ENCODE measurements around the gene ARRDC2.
"Not testable (repeated sequence)": the region's sequence is repeated elsewhere in the genome, so short reads cannot be mapped to it uniquely, and the experiment has no call there.

Gene ARRDC2

GRCh38 chr19:17989425-17990094 lies 18.4 kb upstream of the ARRDC2 start:
- no peak for DNase-seq (ENCODE audit: low spot score)

DNA sequence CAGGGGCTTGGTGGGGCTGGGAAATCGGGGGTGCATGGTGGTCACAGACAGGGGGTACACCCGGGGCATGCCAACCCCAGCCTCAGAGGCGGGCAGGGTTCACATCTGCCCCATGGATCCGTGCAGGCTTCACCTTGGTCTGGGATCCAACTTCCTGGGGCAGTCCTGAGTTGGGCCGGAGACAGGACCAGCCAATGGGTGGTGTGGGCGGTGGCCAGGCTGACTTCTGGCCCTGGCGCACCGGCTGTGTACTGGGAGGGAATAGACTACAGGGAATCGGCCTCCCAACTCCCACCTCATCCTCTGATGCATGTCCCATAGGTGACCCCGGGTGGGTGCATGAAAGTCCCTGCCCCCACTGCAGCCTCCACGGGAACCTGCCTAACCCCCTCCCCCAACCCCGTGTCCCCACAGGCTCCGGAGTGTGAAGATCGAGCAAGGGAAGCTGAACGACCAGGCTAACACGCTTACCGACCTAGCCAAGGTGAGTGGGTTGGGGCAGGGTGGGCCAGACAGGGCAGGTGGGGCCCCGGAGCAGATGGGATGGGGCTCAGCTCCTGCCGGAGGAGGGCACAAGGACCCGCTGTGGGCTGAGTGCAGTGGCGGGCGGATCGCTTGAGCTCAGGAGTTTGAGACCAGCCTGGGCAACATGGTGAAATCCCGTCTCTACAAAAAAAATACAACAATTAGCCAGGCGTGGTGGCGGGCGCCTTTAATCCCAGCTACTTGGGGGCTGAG lies 14.7 kb upstream of the ARRDC2 start:
- DNase-seq (ENCODE audit: low spot score), result no peak

DNA sequence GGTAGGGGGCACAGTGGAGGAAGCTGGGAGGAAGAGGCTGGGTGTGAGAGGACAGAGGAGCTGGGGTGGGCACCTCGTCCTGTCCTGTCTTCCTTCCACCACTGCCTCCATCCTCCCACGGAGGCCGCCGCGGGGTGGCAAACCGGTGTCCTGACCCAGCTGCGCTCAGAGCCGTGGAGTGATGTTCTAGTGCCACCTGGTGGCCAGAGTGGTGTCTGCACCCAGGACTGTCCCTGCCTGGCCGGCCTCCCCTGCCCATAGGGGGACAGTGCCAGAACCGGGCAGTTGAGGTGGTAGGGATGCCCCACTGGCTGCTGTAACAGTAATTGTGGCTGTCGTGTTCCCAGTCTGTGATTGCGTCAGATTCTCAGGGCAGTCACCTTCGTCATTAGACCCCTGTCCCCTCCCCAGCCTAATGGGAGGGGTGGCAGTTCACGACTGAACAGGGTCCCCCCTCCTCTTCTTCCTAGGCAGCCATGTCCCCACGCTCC lies 11.1 kb upstream of the ARRDC2 start:
- DNase-seq (ENCODE audit: low spot score), result peak; percentile 90

- no peak for DNase-seq (ENCODE audit: low spot score)
Measured at GRCh38 chr19:17997969-17998826, 9.8 kb upstream of the ARRDC2 start.

GRCh38 chr19:17998827-17999150 lies 9.2 kb upstream of the ARRDC2 start:
- DNase-seq (ENCODE audit: low spot score), result no peak

DNA sequence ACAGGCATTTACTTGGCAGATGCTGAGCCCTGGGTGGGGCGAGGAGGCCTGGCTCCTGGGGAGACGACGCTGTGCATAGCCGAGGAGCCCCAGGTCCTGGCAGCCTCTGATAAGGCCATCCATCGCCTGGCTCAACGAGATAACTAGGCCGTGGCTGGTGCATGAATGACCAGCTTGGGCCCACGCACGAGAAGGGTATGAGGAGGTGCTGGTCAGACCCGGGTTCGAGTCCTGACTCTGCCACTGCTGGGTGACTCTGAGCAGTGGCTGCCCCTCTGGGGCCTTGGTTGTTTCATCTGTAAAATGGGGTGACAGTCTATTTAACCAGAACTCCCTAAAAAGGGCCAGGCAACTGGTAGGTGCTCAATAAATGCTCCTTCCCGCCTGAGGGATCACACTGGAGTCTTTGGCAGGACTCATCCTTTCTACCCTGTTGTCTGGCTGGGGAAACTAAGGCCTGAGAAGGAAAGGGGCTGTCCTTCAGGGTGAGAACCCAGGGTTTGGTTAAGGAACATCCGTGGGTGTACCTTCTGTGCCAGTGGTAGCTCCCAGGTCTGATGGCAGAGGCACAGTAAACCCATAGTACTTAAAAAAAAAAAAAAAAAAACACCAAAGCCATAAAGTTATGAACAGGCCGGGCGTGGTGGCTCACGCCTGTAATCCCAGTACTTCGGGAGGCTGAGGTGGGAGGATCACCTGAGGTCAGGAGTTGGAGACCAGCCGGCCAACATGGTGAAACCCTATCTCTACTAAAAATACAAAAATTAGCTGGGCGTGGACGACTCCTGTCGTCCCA lies 8.1 kb upstream of the ARRDC2 start:
- no peak for DNase-seq (ENCODE audit: low spot score)

- no peak for DNase-seq (ENCODE audit: low spot score)
Measured at GRCh38 chr19:18000480-18000914, 7.5 kb upstream of the ARRDC2 start.

GRCh38 chr19:18000915-18001776 lies 6.8 kb upstream of the ARRDC2 start:
- DNase-seq (ENCODE audit: low spot score), result peak; percentile 95

DNA sequence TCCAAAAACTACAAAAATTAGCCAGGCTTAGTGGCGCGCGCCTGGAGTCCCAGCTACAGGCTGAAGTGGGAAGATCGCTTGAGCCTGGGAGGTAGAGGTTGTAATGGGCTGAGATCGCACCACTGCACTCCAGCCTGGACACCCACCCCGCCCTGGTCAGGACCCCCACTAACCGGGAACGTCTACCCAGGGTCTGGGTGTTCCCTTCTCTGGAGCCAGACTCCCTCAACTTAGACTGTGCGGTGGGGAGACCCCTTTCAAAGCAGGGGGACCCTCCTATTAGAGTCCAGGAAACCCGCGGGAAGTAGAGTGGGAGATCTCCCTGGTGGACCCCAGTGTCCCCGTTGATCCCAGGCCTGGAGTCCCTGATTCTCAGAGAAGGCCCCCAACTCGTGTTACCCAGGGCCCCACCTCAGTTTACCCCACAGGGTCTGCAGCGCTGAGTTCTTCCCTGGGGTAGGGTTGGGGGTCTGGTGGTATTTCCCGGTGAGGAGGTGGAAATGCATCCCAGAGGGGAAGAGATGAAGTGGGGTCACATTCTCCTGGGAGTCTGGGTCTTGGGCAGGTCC lies 6.1 kb upstream of the ARRDC2 start:
- DNase-seq (ENCODE audit: low spot score), result no peak

GRCh38 chr19:18002347-18002850 lies 5.6 kb upstream of the ARRDC2 start:
- DNase-seq (ENCODE audit: low spot score), result no peak

DNA sequence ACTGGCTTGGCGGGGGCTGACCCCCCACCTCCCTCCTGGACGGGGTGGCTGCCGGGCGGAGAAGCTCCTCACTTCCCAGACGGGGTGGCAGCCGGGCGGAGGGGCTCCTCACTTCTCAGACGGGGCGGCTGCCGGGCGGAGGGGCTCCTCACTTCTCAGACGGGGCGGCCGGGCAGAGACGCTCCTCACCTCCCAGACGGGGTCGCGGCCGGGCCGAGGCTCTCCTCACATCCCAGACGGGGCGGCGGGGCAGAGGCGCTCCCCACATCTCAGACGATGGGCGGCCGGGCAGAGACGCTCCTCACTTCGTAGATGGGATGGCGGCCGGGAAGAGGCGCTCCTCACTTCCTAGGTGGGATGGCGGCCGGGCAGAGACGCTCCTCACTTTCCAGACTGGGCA lies 2.2 kb upstream of the ARRDC2 start:
- DNase-seq (ENCODE audit: low spot score), result not testable (repeated sequence)

DNA sequence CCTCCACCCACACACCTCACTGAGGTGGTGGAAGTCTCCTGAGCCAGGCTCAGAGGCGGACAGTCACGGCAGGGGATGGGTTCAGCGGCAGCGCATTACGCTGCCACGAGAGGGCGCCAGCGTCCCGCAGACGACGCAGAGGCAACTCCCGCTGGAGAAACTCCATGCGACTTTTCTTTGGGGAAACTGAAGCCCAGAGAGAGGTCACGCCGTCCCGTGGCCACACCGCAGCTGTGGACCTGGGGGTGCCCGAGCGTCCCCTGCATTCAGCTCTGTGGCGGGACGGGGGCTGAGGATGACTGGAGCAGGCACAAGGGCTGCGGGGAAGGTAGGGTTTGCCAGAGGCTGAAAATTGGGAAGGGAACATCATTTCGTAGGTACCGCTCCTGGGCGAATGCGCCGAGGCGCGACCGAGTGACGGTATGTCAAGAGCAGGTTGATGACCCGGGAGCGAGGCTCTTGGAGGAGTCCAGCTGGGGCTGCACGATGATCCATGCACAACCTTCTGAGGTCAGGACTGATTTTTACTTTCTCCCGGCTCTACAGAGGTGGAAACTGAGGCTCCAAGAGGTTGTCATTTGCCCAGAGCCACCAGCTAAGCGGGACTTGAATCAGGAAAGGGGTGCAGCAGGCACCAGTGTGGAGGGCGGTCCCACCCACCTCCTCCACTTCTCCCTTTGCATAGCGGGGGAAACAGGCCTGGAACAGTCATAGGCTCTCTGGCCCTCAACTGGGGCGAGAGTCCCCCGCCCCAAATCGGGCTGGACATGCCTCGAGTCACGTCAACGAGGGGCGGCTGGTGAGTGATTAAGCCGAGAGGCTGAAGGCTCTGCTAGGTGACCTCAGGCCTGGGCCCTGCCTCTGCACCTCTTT lies 690 bp upstream of the ARRDC2 start:
- peak; percentile 85 for DNase-seq (ENCODE audit: low spot score)

GRCh38 chr19:18008814-18009213 lies 844 bp downstream of the ARRDC2 start:
- DNase-seq (ENCODE audit: low spot score), result no peak

GRCh38 chr19:18009412-18010066 lies 1.6 kb downstream of the ARRDC2 start:
- DNase-seq (ENCODE audit: low spot score), result peak; percentile 45

GRCh38 chr19:18010149-18010548 lies 2.2 kb downstream of the ARRDC2 start:
- DNase-seq (ENCODE audit: low spot score), result no peak

GRCh38 chr19:18013210-18014111 lies 5.5 kb downstream of the ARRDC2 start:
- no peak for DNase-seq (ENCODE audit: low spot score)

DNA sequence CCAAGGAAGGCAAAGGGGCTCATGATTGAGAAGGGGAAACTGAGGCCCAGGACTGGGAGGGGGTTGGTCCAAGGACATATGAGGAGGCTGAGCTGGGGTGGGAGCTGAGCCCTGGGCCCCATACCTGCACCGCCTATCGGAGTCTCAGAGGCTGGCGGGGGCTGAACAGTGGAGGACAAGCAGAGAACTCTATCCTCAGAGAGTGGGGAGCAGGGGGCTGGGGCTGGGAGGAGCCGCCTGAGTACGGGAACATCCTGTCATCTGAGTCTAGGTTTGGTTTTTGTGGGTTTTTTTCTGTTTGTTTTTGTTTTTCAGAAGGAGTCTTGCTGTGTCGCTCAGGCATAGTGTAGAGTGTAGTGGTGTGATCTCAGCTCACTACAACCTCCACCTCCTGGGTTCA lies 6.2 kb downstream of the ARRDC2 start:
- peak; percentile 63 for DNase-seq (ENCODE audit: low spot score)
